Testis (tissue), 2 donors: ENCODE measurements around the gene FOXN3.

Source experiments
- CTCF ChIP-seq, 3 experiments: fragments of 450-650 bp in 2 of 3; fragments of 200-600 bp in 1 of 3; sonication (generic) in 1 of 3; IDR thresholded peaks; one replicate each; pipeline ENCODE4 v1.5.1; 2016 to 2019; ENCODE audit warnings: antibody characterized with exemption in 3 of 3, mild to moderate bottlenecking in 2 of 3, moderate library complexity in 1 of 3
- POLR2A ChIP-seq: fragments of 450-650 bp; IDR thresholded peaks from one replicate; pipeline ENCODE4 v1.6.1; 2017; ENCODE audit warnings: antibody characterized with exemption, mild to moderate bottlenecking, moderate library complexity

GRCh38 chr14:89232265-89233070 is 184.6 kb downstream of the FOXN3 start:
- TF ChIP-seq CTCF (IDR thresholded peaks at IDR 0.05) (no peak), POLR2A (no peak)
